WTC11 (cell line): Measurements from ENCODE around the gene YBX3. TPM values are rescaled to one million over a fixed set of nuclear protein-coding genes. Genes with fewer than 3 reads are reported as not detected.

Experiments used
- ATAC-seq: fragments of 200-7000 bp; cut with Tn5 transposase; 2 replicates; pipeline ENCODE4 v1.10.0; 2021; ENCODE audit warnings: mild to moderate bottlenecking, moderate library complexity
- CTCF ChIA-PET: fragments of 300-600 bp; sonication (Branson Sonifier 250); formaldehyde crosslinking; loops from one replicate; lab custom pipeline; 2021; ENCODE audit warnings: antibody characterized with exemption; lab: Charles Lee
- POLR2A ChIA-PET: fragments of 350-600 bp; sonication (Branson Sonifier 250); formaldehyde crosslinking; loops from one replicate; lab custom pipeline; 2021; ENCODE audit warnings: antibody characterized with exemption; lab: Charles Lee
- DNase-seq: peaks from one replicate; pipeline ENCODE4 v3.0.0; 2021; ENCODE audit warnings: low spot score
- H3K27ac Mint-ChIP-seq: 2 replicates; pipeline ENCODE4 v1.8.0; 2021; ENCODE audit warnings: mixed read lengths
- H3K27me3 Mint-ChIP-seq: 2 replicates; pipeline ENCODE4 v1.8.0; 2021; ENCODE audit warnings: low read depth, mild to moderate bottlenecking, moderate library complexity, mixed read lengths
- H3K36me3 Mint-ChIP-seq: 2 replicates; pipeline ENCODE4 v1.8.0; 2021; ENCODE audit warnings: mixed read lengths
- H3K4me1 Mint-ChIP-seq: 2 replicates; pipeline ENCODE4 v1.8.0; 2022; ENCODE audit warnings: mixed read lengths
- H3K4me3 Mint-ChIP-seq: 2 replicates; pipeline ENCODE4 v1.8.0; 2021; ENCODE audit warnings: mild to moderate bottlenecking, moderate library complexity, mixed read lengths
- H3K9me3 Mint-ChIP-seq: 2 replicates; pipeline ENCODE4 v1.8.0; 2021; ENCODE audit warnings: mixed read lengths
- AFF4 ChIP-seq: sonication (generic); formaldehyde crosslinking; IDR thresholded peaks from 2 replicates; pipeline ENCODE4 v1.8.1; 2023; ENCODE audit warnings: mild to moderate bottlenecking, missing genetic modification reagents, borderline replicate concordance
- AR ChIP-seq: fragments of 250-450 bp; sonication (Bioruptor Pico); IDR thresholded peaks from 2 replicates; pipeline ENCODE4 v1.9.0; 2021; ENCODE audit warnings: mild to moderate bottlenecking
- ATF1 ChIP-seq: sonication (generic); formaldehyde crosslinking; IDR thresholded peaks from 2 replicates; pipeline ENCODE4 v1.8.1; 2023; ENCODE audit warnings: mild to moderate bottlenecking, moderate library complexity, missing genetic modification reagents
- CREM ChIP-seq: sonication (generic); formaldehyde crosslinking; IDR thresholded peaks from 2 replicates; pipeline ENCODE4 v1.8.1; 2022; ENCODE audit warnings: mild to moderate bottlenecking, missing genetic modification reagents, moderate library complexity
- ELF4 ChIP-seq: sonication (generic); formaldehyde crosslinking; IDR thresholded peaks from 2 replicates; pipeline ENCODE4 v1.8.1; 2022; ENCODE audit warnings: low read depth, mild to moderate bottlenecking, moderate library complexity, missing genetic modification reagents
- FOXK1 ChIP-seq: sonication (generic); formaldehyde crosslinking; IDR thresholded peaks from 2 replicates; pipeline ENCODE4 v1.8.0; 2022; ENCODE audit warnings: mild to moderate bottlenecking, moderate library complexity, missing genetic modification reagents
- FOXP4 ChIP-seq: sonication (generic); formaldehyde crosslinking; IDR thresholded peaks from 2 replicates; pipeline ENCODE4 v1.8.0; 2022; ENCODE audit warnings: mild to moderate bottlenecking, missing genetic modification reagents
- MAX ChIP-seq: sonication (generic); formaldehyde crosslinking; IDR thresholded peaks from 2 replicates; pipeline ENCODE4 v1.8.0; 2022; ENCODE audit warnings: mild to moderate bottlenecking, missing genetic modification reagents
- MXD4 ChIP-seq: fragments of 250-450 bp; sonication (Bioruptor Pico); IDR thresholded peaks from 2 replicates; pipeline ENCODE4 v1.8.0; 2021; ENCODE audit warnings: mild to moderate bottlenecking, moderate library complexity, borderline replicate concordance
- NFATC4 ChIP-seq: fragments of 250-450 bp; sonication (Bioruptor Pico); IDR thresholded peaks from 2 replicates; pipeline ENCODE4 v1.9.0; 2021; ENCODE audit warnings: mild to moderate bottlenecking
- PRRX2 ChIP-seq: fragments of 250-450 bp; sonication (Bioruptor Pico); IDR thresholded peaks from 2 replicates; pipeline ENCODE4 v1.8.0; 2021; ENCODE audit warnings: mild to moderate bottlenecking
- SMAD3 ChIP-seq: sonication (generic); formaldehyde crosslinking; IDR thresholded peaks from 2 replicates; pipeline ENCODE4 v1.8.0; 2022; ENCODE audit warnings: missing genetic modification reagents, mild to moderate bottlenecking, borderline replicate concordance
- STAT6 ChIP-seq: sonication (generic); formaldehyde crosslinking; conservative IDR thresholded peaks from 2 replicates; pipeline ENCODE4 v1.8.1; 2023; ENCODE audit warnings: mild to moderate bottlenecking, low read depth, missing genetic modification reagents, moderate library complexity
- TEAD1 ChIP-seq: sonication (generic); formaldehyde crosslinking; IDR thresholded peaks from 2 replicates; pipeline ENCODE4 v1.8.0; 2022; ENCODE audit warnings: mild to moderate bottlenecking, missing genetic modification reagents
- ZNF219 ChIP-seq: sonication (generic); formaldehyde crosslinking; IDR thresholded peaks from 2 replicates; pipeline ENCODE4 v1.8.0; 2023; ENCODE audit warnings: missing genetic modification reagents, mild to moderate bottlenecking, borderline replicate concordance
- ZNF671 ChIP-seq: fragments of 250-450 bp; sonication (Bioruptor Pico); IDR thresholded peaks from 2 replicates; pipeline ENCODE4 v1.8.0; 2021; ENCODE audit warnings: mild to moderate bottlenecking
- total RNA-seq: library from RNA; stranded (reverse); gene quantifications from 3 replicates; pipeline ENCODE4 v1.2.3, GENCODE V29; 2021

The YBX3 gene
- total RNA-seq, 1 experiment from 2014 or later, result 396 TPM

- Mint-ChIP-seq H3K27ac (no peak overlapping the region), H3K27me3 (0 out of 2 replicates have a peak, but pooled peaks cover 2% of the 10 kb centered on the region), H3K9me3 (peaks cover 20% of the 10 kb centered on the region), H3K36me3 (no peaks in the 10 kb centered on the region; the same call in 1 of the 2 replicates), H3K4me3 (no peak overlapping the region), H3K4me1 (no peaks in the 10 kb centered on the region)
- ATAC-seq, result no peak
- DNase-seq, result no peak
- POLR2A ChIA-PET, result no interaction called here
- CTCF ChIA-PET, result no interaction called here
- no peak for TF ChIP-seq AR
- no peak for TF ChIP-seq FOXK1
- no peak for TF ChIP-seq NFATC4 (CRISPR knock-in tag)
- no peak for TF ChIP-seq SMAD3 (CRISPR knock-in tag)
- no peak for TF ChIP-seq TEAD1
- TF ChIP-seq FOXP4 (CRISPR knock-in tag), result no peak
- TF ChIP-seq MXD4 (CRISPR knock-in tag), result no peak
- TF ChIP-seq ZNF671 (CRISPR knock-in tag), result no peak
- TF ChIP-seq PRRX2 (CRISPR knock-in tag), result no peak
Measured at GRCh38 chr12:10690906-10691305, 32.2 kb downstream of the YBX3 start.

GRCh38 chr12:10689146-10689545 lies 34.0 kb downstream of the YBX3 start:
- TF ChIP-seq MAX (CRISPR knock-in tag) (no peak), ELF4 (CRISPR knock-in tag) (no peak), ATF1 (CRISPR knock-in tag) (no peak), ZNF219 (CRISPR knock-in tag) (no peak), AFF4 (CRISPR knock-in tag) (no peak), CREM (CRISPR knock-in tag) (no peak), STAT6 (no peak), FOXK1 (no peak)
- no peak for DNase-seq
- no peaks in the 10 kb centered on the region for H3K36me3 Mint-ChIP-seq
- peaks cover 20% of the 10 kb centered on the region for H3K9me3 Mint-ChIP-seq
- POLR2A ChIA-PET, result no interaction called here
- H3K4me3 Mint-ChIP-seq, result no peak overlapping the region
- 0 out of 2 replicates have a peak, but pooled peaks cover 2% of the 10 kb centered on the region for H3K27me3 Mint-ChIP-seq
- H3K4me1 Mint-ChIP-seq, result no peaks in the 10 kb centered on the region
- no peak for ATAC-seq
- CTCF ChIA-PET, result no interaction called here
- no peak overlapping the region for H3K27ac Mint-ChIP-seq
